Fibroblast of villous mesenchyme (primary cell): ENCODE results near the gene MAD1L1. TPM values are rescaled to one million over a fixed set of nuclear protein-coding genes. Genes with fewer than 3 reads are reported as not detected.

Experiments used
- DNase-seq: peaks from one replicate; pipeline ENCODE4 v3.0.0-alpha.2; 2010; ENCODE audit warnings: low read depth
- H3K4me3 ChIP-seq: 2 replicates; pipeline ENCODE4 v1.5.1; 2011; ENCODE audit warnings: low read depth, mild to moderate bottlenecking, low read length
- CTCF ChIP-seq: IDR thresholded peaks from 2 replicates; pipeline ENCODE4 v1.5.1; 2012; ENCODE audit warnings: low read depth, mild to moderate bottlenecking, low read length; ENCODE audit not compliant: insufficient read depth
- total RNA-seq: library from RNA; depleted of rRNA; stranded (reverse); fragments of >200 nt; gene quantifications from 2 replicates; pipeline ENCODE4 v1.2.3, GENCODE V29; 2012

Gene MAD1L1
- total RNA-seq, 1 donor, result 43.6 TPM

GRCh38 chr7:2230882-2231281 lies 1.9 kb downstream of the MAD1L1 start:
- no peak overlapping the region for H3K4me3 ChIP-seq
- no peak for DNase-seq
- TF ChIP-seq CTCF, result no peak

- no peak for DNase-seq
- TF ChIP-seq CTCF, result no peak
- no peak overlapping the region for H3K4me3 ChIP-seq
These were observed 2.5 kb downstream of the MAD1L1 start for GRCh38 chr7:2230226-2230625.

- H3K4me3 ChIP-seq, result no peak overlapping the region
- no peak for TF ChIP-seq CTCF
- no peak for DNase-seq
These were observed 3.3 kb downstream of the MAD1L1 start for GRCh38 chr7:2229467-2229866.

GRCh38 chr7:2228921-2229320 lies 3.8 kb downstream of the MAD1L1 start:
- no peak for DNase-seq
- TF ChIP-seq CTCF, result no peak
- no peak overlapping the region for H3K4me3 ChIP-seq

GRCh38 chr7:2227699-2228098 lies 5.0 kb downstream of the MAD1L1 start:
- TF ChIP-seq CTCF, result no peak
- DNase-seq, result no peak
- H3K4me3 ChIP-seq, result no peak overlapping the region

- no peak for TF ChIP-seq CTCF
- no peak for DNase-seq
- no peak overlapping the region for H3K4me3 ChIP-seq
These were observed 6.9 kb downstream of the MAD1L1 start for GRCh38 chr7:2225830-2226229.

GRCh38 chr7:2225336-2225735 lies 7.4 kb downstream of the MAD1L1 start:
- TF ChIP-seq CTCF, result no peak
- no peak for DNase-seq
- H3K4me3 ChIP-seq, result no peak overlapping the region
